ENCODE results near the gene RBM22.

Gene RBM22

GRCh38 chr5:150649108-150650020 is 51.5 kb downstream of the RBM22 start:
- TF ChIP-seq REST (IDR thresholded peaks at IDR 0.05; ENCODE audit: low read depth) (no peak), ZBTB7A (IDR thresholded peaks at IDR 0.05; ENCODE audit: low read depth) (no peak), FOXM1 (IDR thresholded peaks at IDR 0.05; ENCODE audit: borderline replicate concordance, low read depth) (no peak), RAD21 (IDR thresholded peaks at IDR 0.05; ENCODE audit: low read depth) (no peak), CREB1 (IDR thresholded peaks at IDR 0.05; ENCODE audit: low read depth) (no peak), NFIC (IDR thresholded peaks at IDR 0.05) (no peak), TCF12 (IDR thresholded peaks at IDR 0.05; ENCODE audit: low read depth) (no peak), YY1 (IDR thresholded peaks at IDR 0.05; ENCODE audit: low read depth) (no peak), TAF1 (IDR thresholded peaks at IDR 0.05; ENCODE audit: low read depth) (no peak), CEBPB (IDR thresholded peaks at IDR 0.05) (no peak), EP300 (IDR thresholded peaks at IDR 0.05; ENCODE audit: borderline replicate concordance) (no peak), TEAD4 (IDR thresholded peaks at IDR 0.05) (no peak), EGR1 (IDR thresholded peaks at IDR 0.05) (no peak)
- TF ChIP-seq, protein P1, sequence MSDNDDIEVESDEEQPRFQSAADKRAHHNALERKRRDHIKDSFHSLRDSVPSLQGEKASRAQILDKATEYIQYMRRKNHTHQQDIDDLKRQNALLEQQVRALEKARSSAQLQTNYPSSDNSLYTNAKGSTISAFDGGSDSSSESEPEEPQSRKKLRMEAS (IDR thresholded peaks at IDR 0.05): no peak
- TF ChIP-seq, protein P2, sequence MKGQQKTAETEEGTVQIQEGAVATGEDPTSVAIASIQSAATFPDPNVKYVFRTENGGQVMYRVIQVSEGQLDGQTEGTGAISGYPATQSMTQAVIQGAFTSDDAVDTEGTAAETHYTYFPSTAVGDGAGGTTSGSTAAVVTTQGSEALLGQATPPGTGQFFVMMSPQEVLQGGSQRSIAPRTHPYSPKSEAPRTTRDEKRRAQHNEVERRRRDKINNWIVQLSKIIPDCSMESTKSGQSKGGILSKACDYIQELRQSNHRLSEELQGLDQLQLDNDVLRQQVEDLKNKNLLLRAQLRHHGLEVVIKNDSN (IDR thresholded peaks at IDR 0.05): no peak

DNA sequence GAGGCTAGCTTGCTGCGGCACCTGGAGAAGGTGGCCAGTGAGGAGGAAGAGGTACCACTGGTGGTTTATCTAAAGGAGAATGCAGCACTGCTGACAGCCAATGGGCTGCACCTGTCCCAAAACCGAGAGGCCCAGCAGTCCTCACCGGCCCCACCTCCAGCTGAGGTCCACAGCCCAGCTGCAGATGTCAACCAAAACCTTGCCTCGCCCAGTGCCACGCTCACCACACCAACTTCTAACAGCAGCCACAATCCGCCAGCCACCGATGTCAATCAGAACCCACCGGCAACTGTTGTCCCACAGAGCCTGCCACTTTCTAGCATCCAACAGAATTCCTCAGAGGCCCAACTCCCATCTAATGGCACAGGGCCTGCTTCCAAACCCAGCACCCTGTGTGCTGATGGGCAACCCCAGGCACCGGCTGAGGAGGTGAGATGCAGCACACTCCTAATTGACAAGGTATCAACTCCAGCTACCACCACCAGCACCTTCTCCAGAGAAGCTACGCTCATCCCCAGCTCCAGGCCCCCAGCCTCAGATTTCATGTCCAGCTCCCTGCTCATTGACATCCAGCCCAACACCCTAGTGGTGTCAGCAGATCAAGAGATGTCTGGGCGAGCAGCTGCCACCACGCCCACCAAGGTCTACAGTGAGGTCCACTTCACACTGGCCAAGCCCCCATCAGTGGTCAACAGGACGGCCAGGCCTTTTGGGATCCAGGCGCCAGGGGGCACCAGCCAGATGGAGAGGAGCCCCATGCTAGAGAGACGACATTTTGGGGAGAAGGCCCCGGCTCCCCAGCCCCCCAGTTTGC is 52.4 kb downstream of the RBM22 start:
- TF ChIP-seq EGR1 (IDR thresholded peaks at IDR 0.05): no peak
- TF ChIP-seq EP300 (IDR thresholded peaks at IDR 0.05; ENCODE audit: borderline replicate concordance): no peak
- no peak for TF ChIP-seq TAF1 (IDR thresholded peaks at IDR 0.05; ENCODE audit: low read depth)
- TF ChIP-seq REST (IDR thresholded peaks at IDR 0.05; ENCODE audit: low read depth): no peak
- TF ChIP-seq CREB1 (IDR thresholded peaks at IDR 0.05; ENCODE audit: low read depth): no peak
- no peak for TF ChIP-seq NFIC (IDR thresholded peaks at IDR 0.05)

DNA sequence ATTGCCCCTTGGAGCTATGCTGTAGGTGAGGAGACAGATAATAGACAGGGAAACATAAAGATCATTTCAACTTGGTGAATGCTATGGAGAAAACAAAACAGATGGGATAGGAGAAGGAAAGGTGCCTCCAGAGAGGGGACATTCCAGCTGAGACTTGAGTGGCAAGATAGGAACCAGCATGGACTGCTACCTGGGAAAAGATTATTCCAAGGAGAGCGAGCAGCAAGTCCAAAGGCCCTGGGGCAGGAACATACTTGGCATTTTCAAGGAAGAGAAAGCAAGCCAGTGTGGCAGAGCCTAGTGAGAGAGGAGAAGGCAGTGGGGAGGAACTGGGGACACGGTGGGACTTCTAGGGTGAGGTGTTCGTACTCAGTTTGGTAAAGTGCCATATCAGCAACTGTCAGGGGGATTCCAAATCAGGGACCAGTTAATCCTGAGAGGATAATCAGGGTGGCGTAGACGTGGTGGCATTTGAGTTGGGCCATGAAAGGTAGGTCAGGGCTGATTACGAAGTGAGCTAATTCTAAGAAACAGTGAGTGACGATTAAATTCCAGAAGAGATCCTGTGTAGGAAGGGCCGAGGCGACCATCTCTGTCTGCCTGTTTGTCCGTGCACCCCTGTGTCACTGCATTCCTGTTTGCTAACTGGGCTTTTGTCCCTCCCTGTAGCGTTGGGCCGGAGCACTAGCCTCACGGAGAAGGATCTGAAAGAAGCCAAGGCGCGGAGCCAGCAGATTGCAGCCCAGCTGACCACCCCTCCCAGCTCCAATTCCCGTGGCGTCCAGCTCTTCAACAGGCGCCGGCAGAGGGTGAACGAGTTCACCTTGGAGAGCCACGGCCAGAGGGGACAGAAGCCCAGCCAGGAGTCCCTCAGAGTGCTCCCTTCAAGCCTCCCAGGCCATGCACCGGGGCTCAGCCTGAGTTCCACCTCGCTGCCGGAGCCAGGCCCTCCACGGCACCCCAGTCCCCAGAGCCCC is 53.3 kb downstream of the RBM22 start:
- TF ChIP-seq TEAD4 (IDR thresholded peaks at IDR 0.05): no peak
- no peak for TF ChIP-seq RAD21 (IDR thresholded peaks at IDR 0.05; ENCODE audit: low read depth)
- no peak for TF ChIP-seq NFIC (IDR thresholded peaks at IDR 0.05)
- TF ChIP-seq, protein P1 (IDR thresholded peaks at IDR 0.05): no peak
- TF ChIP-seq CEBPB (IDR thresholded peaks at IDR 0.05): no peak
- no peak for TF ChIP-seq ZBTB7A (IDR thresholded peaks at IDR 0.05; ENCODE audit: low read depth)
- TF ChIP-seq FOXM1 (IDR thresholded peaks at IDR 0.05; ENCODE audit: borderline replicate concordance, low read depth): no peak

DNA sequence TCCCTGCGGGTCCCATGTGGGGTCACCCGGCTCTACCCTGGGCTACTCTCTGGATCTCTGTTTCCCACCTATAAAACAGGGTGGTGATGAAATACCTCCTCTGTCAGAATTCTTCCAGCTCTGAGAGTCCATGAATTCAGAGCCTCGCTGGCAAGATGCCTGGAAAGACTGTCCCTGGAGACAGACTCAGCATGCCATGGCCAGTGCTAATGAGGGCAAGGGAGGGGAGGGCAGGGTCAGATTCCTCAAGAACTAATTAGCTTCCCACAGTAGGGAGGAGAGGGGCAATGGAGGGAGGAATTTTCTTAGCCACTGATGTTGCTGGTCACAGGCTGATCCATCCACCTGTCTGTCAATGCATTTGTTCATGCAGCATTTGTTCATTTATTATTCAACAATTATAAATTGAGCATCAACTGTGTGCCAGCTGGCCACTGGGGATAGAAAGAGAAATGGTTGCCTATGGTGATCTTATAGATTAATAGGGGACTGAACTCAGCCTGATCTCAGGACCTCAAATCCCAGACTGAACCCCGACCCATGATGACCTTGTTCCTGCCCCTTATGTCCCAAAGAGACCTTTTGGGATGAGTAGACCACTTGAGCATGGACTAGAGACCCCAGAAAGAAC is 55.7 kb downstream of the RBM22 start:
- TF ChIP-seq EP300 (IDR thresholded peaks at IDR 0.05; ENCODE audit: borderline replicate concordance): peak; percentile 88
- TF ChIP-seq TAF1 (IDR thresholded peaks at IDR 0.05; ENCODE audit: low read depth): no peak
- TF ChIP-seq RAD21 (IDR thresholded peaks at IDR 0.05; ENCODE audit: low read depth): no peak; the same call in 1 of the 2 replicates
- peak; percentile 67; the same call in 1 of the 2 replicates for TF ChIP-seq TCF12 (IDR thresholded peaks at IDR 0.05; ENCODE audit: low read depth)
- no peak for TF ChIP-seq EGR1 (IDR thresholded peaks at IDR 0.05)
- TF ChIP-seq CREB1 (IDR thresholded peaks at IDR 0.05; ENCODE audit: low read depth): no peak
- TF ChIP-seq REST (IDR thresholded peaks at IDR 0.05; ENCODE audit: low read depth): no peak
- TF ChIP-seq NFIC (IDR thresholded peaks at IDR 0.05): peak; percentile 91
- TF ChIP-seq CEBPB (IDR thresholded peaks at IDR 0.05): peak; percentile 65; the same call in 1 of the 2 replicates
- 0 out of 2 replicates have a peak, but pooled peaks have one; percentile 36 for TF ChIP-seq YY1 (IDR thresholded peaks at IDR 0.05; ENCODE audit: low read depth)
- peak; percentile 60 for TF ChIP-seq FOXM1 (IDR thresholded peaks at IDR 0.05; ENCODE audit: borderline replicate concordance, low read depth)
- peak; percentile 91 for TF ChIP-seq TEAD4 (IDR thresholded peaks at IDR 0.05)
- TF ChIP-seq, protein P2 (IDR thresholded peaks at IDR 0.05): no peak
- no peak for TF ChIP-seq ZBTB7A (IDR thresholded peaks at IDR 0.05; ENCODE audit: low read depth)
- TF ChIP-seq, protein P1 (IDR thresholded peaks at IDR 0.05): peak; percentile 55; the same call in 1 of the 2 replicates
